Fibroblast of villous mesenchyme (primary cell): ENCODE results near the gene TGFBR3. TPM values are rescaled to one million over a fixed set of nuclear protein-coding genes. Genes with fewer than 3 reads are reported as not detected.

ENCODE experiments used
- DNase-seq: peaks from one replicate; pipeline ENCODE4 v3.0.0-alpha.2; 2010; ENCODE audit warnings: low read depth
- H3K4me3 ChIP-seq: 2 replicates; pipeline ENCODE4 v1.5.1; 2011; ENCODE audit warnings: low read depth, mild to moderate bottlenecking, low read length
- small RNA-seq: library from RNA; depleted of rRNA; stranded (forward); fragments of <200 nt; gene quantifications from one replicate; pipeline ENCODE3, GENCODE V24; 2012
- total RNA-seq: library from RNA; depleted of rRNA; stranded (reverse); fragments of >200 nt; gene quantifications from 2 replicates; pipeline ENCODE4 v1.2.3, GENCODE V29; 2012
- TF ChIP-seq, protein P1 (sequence below): IDR thresholded peaks from 2 replicates; pipeline ENCODE4 v1.5.1; 2012; ENCODE audit warnings: low read depth, mild to moderate bottlenecking, low read length; ENCODE audit not compliant: insufficient read depth

Gene TGFBR3
- total RNA-seq, 1 donor = 17.7 TPM

DNA sequence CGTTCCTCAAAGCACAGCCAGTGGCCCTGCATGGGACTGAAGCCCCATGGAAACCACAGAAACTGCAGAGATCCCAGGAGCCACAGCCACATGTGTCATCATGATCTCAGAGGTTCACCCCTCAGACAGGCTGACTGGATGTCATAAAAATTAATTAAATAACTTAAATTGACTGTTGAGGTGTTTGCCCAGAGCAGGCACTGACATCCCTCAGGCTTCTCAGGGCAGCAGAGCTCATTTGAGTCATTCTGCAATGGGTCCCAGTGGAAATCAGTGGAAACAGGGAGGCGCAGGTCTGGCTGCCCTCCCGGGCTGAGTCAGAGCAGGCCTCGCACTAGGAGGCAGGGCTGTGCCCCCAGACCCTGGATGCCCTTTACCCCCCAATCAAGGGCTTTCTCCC, 250.2 kb downstream of the TGFBR3 start:
- no peak overlapping the region for H3K4me3 ChIP-seq
- no peak for DNase-seq
- TF ChIP-seq, protein P1, sequence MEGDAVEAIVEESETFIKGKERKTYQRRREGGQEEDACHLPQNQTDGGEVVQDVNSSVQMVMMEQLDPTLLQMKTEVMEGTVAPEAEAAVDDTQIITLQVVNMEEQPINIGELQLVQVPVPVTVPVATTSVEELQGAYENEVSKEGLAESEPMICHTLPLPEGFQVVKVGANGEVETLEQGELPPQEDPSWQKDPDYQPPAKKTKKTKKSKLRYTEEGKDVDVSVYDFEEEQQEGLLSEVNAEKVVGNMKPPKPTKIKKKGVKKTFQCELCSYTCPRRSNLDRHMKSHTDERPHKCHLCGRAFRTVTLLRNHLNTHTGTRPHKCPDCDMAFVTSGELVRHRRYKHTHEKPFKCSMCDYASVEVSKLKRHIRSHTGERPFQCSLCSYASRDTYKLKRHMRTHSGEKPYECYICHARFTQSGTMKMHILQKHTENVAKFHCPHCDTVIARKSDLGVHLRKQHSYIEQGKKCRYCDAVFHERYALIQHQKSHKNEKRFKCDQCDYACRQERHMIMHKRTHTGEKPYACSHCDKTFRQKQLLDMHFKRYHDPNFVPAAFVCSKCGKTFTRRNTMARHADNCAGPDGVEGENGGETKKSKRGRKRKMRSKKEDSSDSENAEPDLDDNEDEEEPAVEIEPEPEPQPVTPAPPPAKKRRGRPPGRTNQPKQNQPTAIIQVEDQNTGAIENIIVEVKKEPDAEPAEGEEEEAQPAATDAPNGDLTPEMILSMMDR = no peak

- TF ChIP-seq, protein P1 = no peak
- no peak overlapping the region for H3K4me3 ChIP-seq
- DNase-seq = no peak
Observed at GRCh38 chr1:91633438-91633837, 252.5 kb downstream of the TGFBR3 start.

- DNase-seq = no peak
- no peak overlapping the region for H3K4me3 ChIP-seq
- TF ChIP-seq, protein P1 = no peak
Observed at GRCh38 chr1:91631718-91632330, 254.1 kb downstream of the TGFBR3 start.

- TF ChIP-seq, protein P1 = no peak
Observed at GRCh38 chr1:91630803-91631202, 255.1 kb downstream of the TGFBR3 start.

More at GRCh38 chr1:91630803-91631202, 255.1 kb downstream of the TGFBR3 start:
- no peak for DNase-seq
- no peak overlapping the region for H3K4me3 ChIP-seq

Small RNA genes lying within 50 kb of the gene (small RNA-seq; reads per million reads assigned to genes)
- gene RN7SL653P = not detected

Other genes with a start within 250 kb of the TGFBR3 start
- under 0.01 and 0.97 TPM in 2 replicates for gene BRDT, start 63.2 kb upstream of the TGFBR3 start, total RNA-seq
- gene EPHX4, start 143.8 kb upstream of the TGFBR3 start, total RNA-seq = 0.43 and 1.9 TPM in 2 replicates
- 0.32 and 0.43 TPM in 2 replicates for gene SETSIP, start 189.3 kb upstream of the TGFBR3 start, total RNA-seq
- 2.3 and 4.3 TPM in 2 replicates for gene BTBD8, start 194.2 kb upstream of the TGFBR3 start, total RNA-seq